ENCODE results near the gene NCCRP1. TPM values are rescaled to one million over a fixed set of nuclear protein-coding genes. Genes with fewer than 3 reads are reported as not detected.

NCCRP1 gene
- total RNA-seq = not detected
- 0.06 TPM for polyA plus RNA-seq (2013, experiment 1 of 2)
- polyA plus RNA-seq (2013, experiment 2 of 2) = 0.07 TPM
- 0 to 4.1 (median 0.05) reads per million in 172 experiments for total RNA-seq

GRCh38 chr19:39196860-39197562, at the start of gene NCCRP1:
Gene NCCRP1, plus strand, starts transcription at chr19:39196964. Its CDS starts 19 bp downstream, at chr19:39196983.
- H3K4me3 ChIP-seq (ENCODE audit: low read length) = no peak within 1 kb of the TSS
- Mint-ChIP-seq H3K4me3 (peak within 1 kb of the TSS; percentile 46), H3K27me3 (peaks cover 80% of the 10 kb centered on the region), H3K27ac (no peak within 1 kb of the TSS), H3K4me1 (ENCODE audit: low read depth) (peaks cover 23% of the 10 kb centered on the region), H3K9me3 (no peaks in the 10 kb centered on the region), H3K36me3 (ENCODE audit: low read depth) (no peaks in the 10 kb centered on the region)
- H3K27me3 ChIP-seq (ENCODE audit: control insufficient read depth in 1 of 2, insufficient read depth in 2 of 2, low read length in 2 of 2) = peaks cover 43 to 61% of the 10 kb centered on the region in 2 experiments
- intact Hi-C loops (cut with DNase I, micrococcal nuclease) = no loop called here
- H3K4me1 ChIP-seq (ENCODE audit: insufficient read depth, low read length) = peaks cover 25% of the 10 kb centered on the region
- ChIA-PET POLR2A (no interaction called here), CTCF (no interaction called here)
- ATAC-seq (ENCODE audit: poor library complexity) = peak; percentile 24
- DNase-seq = peak in 1 of 14 experiments; percentile 26
- peaks cover 0 to 11% of the 10 kb centered on the region in 2 experiments for H3K9me3 ChIP-seq (ENCODE audit: control insufficient read depth in 1 of 2, insufficient read depth in 1 of 2, low read length in 2 of 2)
- no peaks in the 10 kb centered on the region for H3K36me3 ChIP-seq (ENCODE audit: insufficient read depth, low read length)
- no peak for TF ChIP-seq CTCF (IDR thresholded peaks at IDR 0.05)
- H3K27ac ChIP-seq (ENCODE audit: low read depth in 1 of 2, low read length in 2 of 2) = no peak within 1 kb of the TSS

GRCh38 chr19:39147480-39147879, 49.3 kb upstream of the NCCRP1 start:
- H3K4me3 Mint-ChIP-seq = no peak overlapping the region
- H3K4me3 ChIP-seq (ENCODE audit: low read length) = no peak overlapping the region
- ChIA-PET POLR2A (no interaction called here), CTCF (interaction anchor here (0.7 kb wide), 1 partner anchor 33 kb away, joined by 3 read pairs; no protein-coding TSS in a partner anchor)
- ATAC-seq (ENCODE audit: poor library complexity) = no peak
- H3K27ac ChIP-seq (ENCODE audit: low read depth in 1 of 2, low read length in 2 of 2) = no peak overlapping the region
- no peaks in the 10 kb centered on the region for H3K27me3 ChIP-seq (ENCODE audit: control insufficient read depth in 1 of 2, insufficient read depth in 2 of 2, low read length in 2 of 2)
- H3K9me3 Mint-ChIP-seq = no peaks in the 10 kb centered on the region
- H3K36me3 Mint-ChIP-seq (ENCODE audit: low read depth) = no peaks in the 10 kb centered on the region
- no peaks in the 10 kb centered on the region for H3K27me3 Mint-ChIP-seq
- H3K4me1 ChIP-seq (ENCODE audit: insufficient read depth, low read length) = no peaks in the 10 kb centered on the region
- no peaks in the 10 kb centered on the region for H3K36me3 ChIP-seq (ENCODE audit: insufficient read depth, low read length)
- no peak overlapping the region for H3K27ac Mint-ChIP-seq
- DNase-seq = no peak
- no peaks in the 10 kb centered on the region for H3K9me3 ChIP-seq (ENCODE audit: control insufficient read depth in 1 of 2, insufficient read depth in 1 of 2, low read length in 2 of 2)
- H3K4me1 Mint-ChIP-seq (ENCODE audit: low read depth) = peaks cover 12% of the 10 kb centered on the region
- no peak for TF ChIP-seq CTCF (IDR thresholded peaks at IDR 0.05)
- intact Hi-C loops (cut with DNase I, micrococcal nuclease) = no loop called here

DNA sequence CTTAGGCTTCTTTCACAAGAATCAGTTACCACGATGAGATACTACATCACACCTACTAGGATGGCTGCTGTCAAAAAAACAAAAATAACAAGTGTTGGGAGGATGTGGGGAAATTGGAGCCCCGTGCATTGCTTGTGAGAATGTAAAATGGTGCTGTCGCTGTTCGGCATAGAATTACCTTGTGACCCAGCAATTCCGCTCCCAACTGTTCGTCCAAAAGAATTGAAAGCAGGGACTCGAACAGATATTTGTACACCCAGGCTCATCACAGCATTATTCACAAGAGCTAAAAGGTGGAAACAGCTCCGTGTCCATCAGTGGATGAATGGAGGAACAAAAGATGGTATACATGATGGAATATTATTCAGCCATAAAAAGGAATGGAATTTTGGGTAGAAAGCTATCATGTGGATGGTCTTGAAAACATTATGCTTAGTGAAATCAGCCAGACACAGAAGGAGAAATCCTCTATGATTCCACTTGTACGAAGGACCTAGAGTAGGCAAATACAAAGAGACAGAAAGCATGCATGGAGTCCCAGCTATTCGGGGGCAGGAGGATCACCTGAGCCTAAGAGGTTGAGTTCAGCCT, 47.7 kb upstream of the NCCRP1 start:
- no peaks in the 10 kb centered on the region for H3K4me1 ChIP-seq (ENCODE audit: insufficient read depth, low read length)
- H3K27me3 ChIP-seq (ENCODE audit: control insufficient read depth in 1 of 2, insufficient read depth in 2 of 2, low read length in 2 of 2) = no peaks in the 10 kb centered on the region
- intact Hi-C loops (cut with DNase I, micrococcal nuclease) = no loop called here
- H3K27ac ChIP-seq (ENCODE audit: low read depth in 1 of 2, low read length in 2 of 2) = no peak overlapping the region
- H3K4me1 Mint-ChIP-seq (ENCODE audit: low read depth) = peaks cover 13% of the 10 kb centered on the region
- H3K4me3 Mint-ChIP-seq = no peak overlapping the region
- ChIA-PET POLR2A (no interaction called here), CTCF (no interaction called here)
- H3K27me3 Mint-ChIP-seq = no peaks in the 10 kb centered on the region
- DNase-seq = no peak
- H3K36me3 Mint-ChIP-seq (ENCODE audit: low read depth) = no peaks in the 10 kb centered on the region
- no peak for ATAC-seq (ENCODE audit: poor library complexity)
- H3K4me3 ChIP-seq (ENCODE audit: low read length) = no peak overlapping the region
- no peaks in the 10 kb centered on the region for H3K9me3 Mint-ChIP-seq
- no peak overlapping the region for H3K27ac Mint-ChIP-seq
- no peaks in the 10 kb centered on the region for H3K36me3 ChIP-seq (ENCODE audit: insufficient read depth, low read length)
- H3K9me3 ChIP-seq (ENCODE audit: control insufficient read depth in 1 of 2, insufficient read depth in 1 of 2, low read length in 2 of 2) = no peaks in the 10 kb centered on the region
- TF ChIP-seq CTCF (IDR thresholded peaks at IDR 0.05) = no peak

All from CD4-positive, alpha-beta T cell (primary cell).